Measurements from ENCODE around the gene VDAC1. TPM values are rescaled to one million over a fixed set of nuclear protein-coding genes. Genes with fewer than 3 reads are reported as not detected.
A peak's percentile ranks its signal among the peaks of the same experiment; 100 is the strongest.
"Not testable (repeated sequence)": the region's sequence is repeated elsewhere in the genome, so short reads cannot be mapped to it uniquely, and the experiment has no call there.

Gene VDAC1
- total and polyA plus RNA-seq, 10 of the 15 experiments (the other 5 are each of a cell fraction or from before 2014, with no cell fraction given) = 245 to 488 (median 349) TPM

- H2AFZ ChIP-seq (ENCODE audit: control insufficient read depth, low read depth, low read length) = peak overlapping the region; percentile 51
Observed at GRCh38 chr5:133938039-133938821, 66.5 kb downstream of the VDAC1 start.

GRCh38 chr5:133937628-133938027 lies 67.1 kb downstream of the VDAC1 start:
- H3K4me3 ChIP-seq; BruUV-seq (replicated peaks); intact Hi-C loops (cut with micrococcal nuclease; ENCODE audit: unreplicated experiment); H3K9ac ChIP-seq (ENCODE audit: control insufficient read depth, insufficient read depth, low read length); in situ Hi-C loops (cut with MboI); DNase-seq (ENCODE audit: low read depth, low spot score); H3K4me2 ChIP-seq (ENCODE audit: control insufficient read depth, insufficient read depth); H2AFZ ChIP-seq (ENCODE audit: control insufficient read depth, low read depth, low read length); H3K79me2 ChIP-seq (ENCODE audit: control insufficient read depth, insufficient read depth, low read length); H3K27me3 ChIP-seq (replicated peaks in 1 of 2; ENCODE audit: control insufficient read depth in 2 of 2, insufficient read depth in 2 of 2, low read length in 1 of 2); H3K9me3 ChIP-seq (replicated peaks; ENCODE audit: control insufficient read depth, insufficient read depth, low read length); ATAC-seq; H4K20me1 ChIP-seq (ENCODE audit: control insufficient read depth, insufficient read depth); H3K36me3 ChIP-seq (ENCODE audit: control insufficient read depth in 2 of 2, insufficient read depth in 2 of 2, low read length in 1 of 2); FAIRE-seq: not testable (repeated sequence)
- Histone ChIP-seq H3K27ac (ENCODE audit: control insufficient read depth, insufficient read depth) (peak overlapping the region; percentile 70), H3K4me1 (ENCODE audit: control insufficient read depth, insufficient read depth, low read length) (peaks cover 54% of the 10 kb centered on the region)
- SMC1A ChIA-PET (ENCODE audit: uncharacterized antibody, unreplicated experiment) = interaction anchor here (0.6 to 4.1 kb wide), 11 partner anchors 8 to 833 kb away, joined by 3 to 30 read pairs (median 4); no protein-coding TSS in a partner anchor
- WGBS (ENCODE audit: insufficient coverage, insufficient replicate concordance, low lambda C conversion rate, missing lambda C conversion rate) = 81% methylated on average over 3 of the region's 3 CpGs
- POLR2A ChIA-PET = interaction anchor here (1.5 to 2.0 kb wide), 4 partner anchors 7 to 30 kb away, joined by 3 to 14 read pairs (median 6); no protein-coding TSS in a partner anchor
- CTCF ChIA-PET = interaction anchor here (1.1 to 2.6 kb wide), 6 partner anchors 9 to 68 kb away, joined by 3 to 11 read pairs (median 6); no protein-coding TSS in a partner anchor
- RAD21 ChIA-PET (ENCODE audit: unreplicated experiment) = interaction anchor here (1.3 to 1.9 kb wide), 3 partner anchors 19 to 112 kb away, joined by 3 to 7 read pairs (median 6); no protein-coding TSS in a partner anchor

More at GRCh38 chr5:133938039-133938821, 66.5 kb downstream of the VDAC1 start:
- H3K36me3 ChIP-seq (ENCODE audit: control insufficient read depth in 2 of 2, insufficient read depth in 2 of 2, low read length in 1 of 2) = no peaks in the 10 kb centered on the region
- whole genome bisulfite sequencing (ENCODE audit: insufficient coverage, insufficient replicate concordance, low lambda C conversion rate, missing lambda C conversion rate) = 55% methylated on average over 6 of the region's 6 CpGs
- H3K27ac ChIP-seq (ENCODE audit: control insufficient read depth, insufficient read depth) = peak overlapping the region; percentile 70
- FAIRE-seq (no peak), ATAC-seq (peak; percentile 33), DNase-seq (ENCODE audit: low read depth, low spot score) (no peak)
- no peak overlapping the region for H3K9ac ChIP-seq (ENCODE audit: control insufficient read depth, insufficient read depth, low read length)
- H3K4me1 ChIP-seq (ENCODE audit: control insufficient read depth, insufficient read depth, low read length) = peaks cover 48% of the 10 kb centered on the region
- in situ Hi-C loops (cut with MboI) (no loop called here), intact Hi-C loops (cut with micrococcal nuclease; ENCODE audit: unreplicated experiment) (no loop called here)
- H3K4me3 ChIP-seq = no peak overlapping the region
- no peaks in the 10 kb centered on the region for H3K79me2 ChIP-seq (ENCODE audit: control insufficient read depth, insufficient read depth, low read length)
- ChIA-PET POLR2A (interaction anchor here (0.6 to 2.0 kb wide), 8 partner anchors 8 to 724 kb away, joined by 3 to 14 read pairs (median 4); no protein-coding TSS in a partner anchor), CTCF (interaction anchor here (1.0 to 3.0 kb wide), 12 partner anchors 9 to 515 kb away, joined by 3 to 24 read pairs (median 5); no protein-coding TSS in a partner anchor), RAD21 (ENCODE audit: unreplicated experiment) (interaction anchor here (0.7 to 2.0 kb wide), 12 partner anchors 8 to 833 kb away, joined by 3 to 8 read pairs (median 4); no protein-coding TSS in a partner anchor), SMC1A (ENCODE audit: uncharacterized antibody, unreplicated experiment) (interaction anchor here (0.6 to 4.1 kb wide), 16 partner anchors 9 to 515 kb away, joined by 3 to 30 read pairs (median 5); no protein-coding TSS in a partner anchor)
- BruUV-seq (replicated peaks) = TSS peak; percentile 62
- H3K9me3 ChIP-seq (replicated peaks; ENCODE audit: control insufficient read depth, insufficient read depth, low read length) = no peaks in the 10 kb centered on the region; the same call in 2 of the 3 replicates
- no peaks in the 10 kb centered on the region for H3K27me3 ChIP-seq (replicated peaks in 1 of 2; ENCODE audit: control insufficient read depth in 2 of 2, insufficient read depth in 2 of 2, low read length in 1 of 2)
- TF ChIP-seq SUZ12 (IDR thresholded peaks at IDR 0.05; ENCODE audit: unreplicated experiment) = no peak
- TF ChIP-seq PAX8 (IDR thresholded peaks at IDR 0.05) = no peak
- TF ChIP-seq ATF3 (IDR thresholded peaks at IDR 0.05; ENCODE audit: borderline replicate concordance, extremely low read depth, low read depth, low read length) = no peak
- TF ChIP-seq MLLT1 (IDR thresholded peaks at IDR 0.05) = no peak
- TF ChIP-seq BACH1 (IDR thresholded peaks at IDR 0.05; ENCODE audit: borderline replicate concordance) = no peak
- no peak for TF ChIP-seq RUNX3 (IDR thresholded peaks at IDR 0.05; ENCODE audit: low read length)
- no peak for TF ChIP-seq GABPA (IDR thresholded peaks at IDR 0.05; ENCODE audit: low read depth)
- no peak for TF ChIP-seq HDAC6 (IDR thresholded peaks at IDR 0.05; ENCODE audit: unreplicated experiment)
- no peak for TF ChIP-seq IRF3 (IDR thresholded peaks at IDR 0.05)
- no peak for TF ChIP-seq RAD21 (IDR thresholded peaks at IDR 0.05; ENCODE audit: insufficient read depth, low read depth, low read length)
- H4K20me1 ChIP-seq (ENCODE audit: control insufficient read depth, insufficient read depth) = no peaks in the 10 kb centered on the region
- peak overlapping the region; percentile 31; the same call in 1 of the 2 replicates for H3K4me2 ChIP-seq (ENCODE audit: control insufficient read depth, insufficient read depth)
